GM12891 (cell line): Measurements from ENCODE around the gene TMED1.
"Not testable (repeated sequence)": the region's sequence is repeated elsewhere in the genome, so short reads cannot be mapped to it uniquely, and the experiment has no call there.

Experiments
- DNase-seq: peaks from one replicate; pipeline ENCODE4 v3.0.0; 2011; ENCODE audit warnings: low spot score; ENCODE audit not compliant: insufficient read length
- FAIRE-seq: peaks from 2 replicates; lab custom pipeline; 2011; peaks lifted over from hg19 to GRCh38; lab: Jason Lieb, UNC
- PAX5 ChIP-seq: IDR thresholded peaks from 2 replicates; pipeline ENCODE4 v1.6.1; 2011; ENCODE audit warnings: low read length, moderate library complexity, mild to moderate bottlenecking; ENCODE audit not compliant: insufficient read depth, severe bottlenecking
- POLR2A ChIP-seq: IDR thresholded peaks from 2 replicates; pipeline ENCODE4 v1.6.1; 2011; ENCODE audit warnings: low read depth, low read length, control low read depth
- POLR2AphosphoS5 ChIP-seq: IDR thresholded peaks from 2 replicates; pipeline ENCODE4 v1.6.1; 2011; ENCODE audit warnings: low read depth, low read length, control low read depth
- POU2F2 ChIP-seq: IDR thresholded peaks from 2 replicates; pipeline ENCODE4 v1.6.1; 2011; ENCODE audit warnings: low read depth, mild to moderate bottlenecking, control low read depth, low read length, moderate library complexity
- SPI1 ChIP-seq: IDR thresholded peaks from 2 replicates; pipeline ENCODE4 v1.6.1; 2011; ENCODE audit warnings: low read depth, low read length, control low read depth
- TAF1 ChIP-seq: IDR thresholded peaks from 2 replicates; pipeline ENCODE4 v1.6.1; 2011; ENCODE audit warnings: low read depth, low read length, control low read depth

The TMED1 gene

GRCh38 chr19:10862561-10863106 is 26.6 kb upstream of the TMED1 start:
- FAIRE-seq (no peak), DNase-seq (no peak)

GRCh38 chr19:10861103-10861651 is 25.2 kb upstream of the TMED1 start:
- DNase-seq (no peak), FAIRE-seq (peak; percentile 5)
- no peak for TF ChIP-seq POU2F2

More at GRCh38 chr19:10862561-10863106, 26.6 kb upstream of the TMED1 start:
- TF ChIP-seq PAX5, result no peak
- no peak for TF ChIP-seq POU2F2
- no peak for TF ChIP-seq POLR2A
- no peak for TF ChIP-seq TAF1
- TF ChIP-seq SPI1, result no peak
- no peak for TF ChIP-seq POLR2AphosphoS5

DNA sequence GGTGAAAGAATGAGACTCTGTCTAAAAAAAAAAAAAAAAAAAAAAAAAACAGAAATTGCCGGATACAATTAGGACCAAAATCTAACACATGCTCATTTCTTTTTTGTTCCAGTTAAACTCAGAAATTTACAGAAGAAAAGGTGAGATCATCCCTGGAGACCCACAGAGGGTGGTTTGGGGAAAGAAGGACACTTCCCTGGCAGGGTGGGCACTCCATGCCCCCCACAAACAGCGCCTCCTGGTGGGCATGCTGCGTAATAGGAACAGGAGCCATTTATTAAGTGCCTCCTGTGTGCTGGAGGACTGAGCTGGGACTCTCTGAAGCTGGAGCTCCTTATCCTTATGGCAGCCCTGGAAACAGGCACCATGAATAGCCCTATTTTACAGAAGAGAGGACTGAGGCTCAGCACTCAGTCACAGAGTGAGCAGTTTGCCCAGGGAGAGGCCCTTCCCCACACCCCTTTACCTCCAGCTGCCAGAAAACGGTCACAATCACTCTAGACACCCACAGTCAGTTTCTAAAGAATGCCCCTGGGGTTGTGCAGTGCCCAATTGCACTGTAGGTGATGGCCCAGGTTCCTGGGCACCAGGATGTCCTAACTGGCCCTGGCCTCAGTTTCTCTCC is 22.3 kb upstream of the TMED1 start:
- DNase-seq, result no peak
- no peak for FAIRE-seq
- TF ChIP-seq POLR2AphosphoS5, result no peak
- TF ChIP-seq TAF1, result no peak
- TF ChIP-seq SPI1, result no peak
- no peak for TF ChIP-seq POLR2A
- no peak for TF ChIP-seq POU2F2
- TF ChIP-seq PAX5, result no peak

- FAIRE-seq, DNase-seq: not testable (repeated sequence)
Observed at GRCh38 chr19:10856899-10857298, 20.9 kb upstream of the TMED1 start.

- DNase-seq (no peak), FAIRE-seq (no peak)
- TF ChIP-seq PAX5 (no peak), POU2F2 (no peak), SPI1 (no peak), POLR2A (no peak), POLR2AphosphoS5 (no peak)
Observed at GRCh38 chr19:10855879-10856522, 20.0 kb upstream of the TMED1 start.

GRCh38 chr19:10854350-10855089 is 18.5 kb upstream of the TMED1 start:
- no peak for DNase-seq
- FAIRE-seq, result no peak
- TF ChIP-seq POU2F2, result no peak
- no peak for TF ChIP-seq TAF1
- no peak for TF ChIP-seq PAX5
- TF ChIP-seq POLR2AphosphoS5, result no peak
- no peak for TF ChIP-seq SPI1
- TF ChIP-seq POLR2A, result no peak

GRCh38 chr19:10852941-10853340 is 16.9 kb upstream of the TMED1 start:
- FAIRE-seq (no peak), DNase-seq (no peak)
- TF ChIP-seq PAX5 (no peak), POLR2AphosphoS5 (no peak), POLR2A (no peak), POU2F2 (no peak), TAF1 (no peak), SPI1 (no peak)

DNA sequence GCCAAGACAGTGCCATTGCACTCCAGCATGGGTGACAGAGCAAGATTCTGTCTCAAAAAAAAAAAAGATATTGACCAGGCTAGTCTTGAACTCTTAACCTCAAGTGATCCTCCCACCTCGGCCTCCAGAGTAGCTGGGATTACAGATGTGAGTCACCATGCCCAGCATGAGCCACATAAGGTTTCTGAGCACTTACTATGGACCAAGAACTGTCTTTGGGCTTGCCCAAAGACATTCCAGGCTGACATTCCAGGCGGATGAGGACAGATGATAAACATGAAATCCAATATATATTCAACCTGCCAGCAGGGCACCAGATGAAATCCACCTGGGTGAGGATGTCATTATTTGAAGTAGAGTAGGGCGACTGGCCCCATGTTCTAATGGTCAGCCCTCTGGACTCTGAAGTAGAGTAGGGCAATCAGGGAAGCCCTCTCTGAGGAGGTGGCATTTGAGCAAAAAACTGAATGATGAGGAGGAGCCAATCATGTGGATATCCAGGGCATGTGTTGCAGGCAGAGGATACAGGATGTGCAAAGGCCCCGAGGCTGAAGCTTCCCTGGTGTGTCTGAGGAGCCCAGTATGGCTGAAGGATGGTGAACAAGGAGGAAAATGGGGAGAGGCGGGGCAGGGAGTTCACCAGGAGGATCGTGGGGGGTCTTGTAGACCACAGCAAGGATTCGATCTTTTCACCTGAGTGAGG is 16.2 kb upstream of the TMED1 start:
- no peak for FAIRE-seq
- DNase-seq, result no peak
- TF ChIP-seq POLR2A, result no peak
- no peak for TF ChIP-seq POLR2AphosphoS5
- no peak for TF ChIP-seq PAX5
- TF ChIP-seq SPI1, result no peak
- TF ChIP-seq POU2F2, result no peak
- TF ChIP-seq TAF1, result no peak

- FAIRE-seq (no peak), DNase-seq (no peak)
- TF ChIP-seq POLR2A, result no peak
- TF ChIP-seq POLR2AphosphoS5, result no peak
- no peak for TF ChIP-seq PAX5
- TF ChIP-seq SPI1, result no peak
- no peak for TF ChIP-seq TAF1
- no peak for TF ChIP-seq POU2F2
Observed at GRCh38 chr19:10850631-10851030, 14.6 kb upstream of the TMED1 start.
